GM21529 (cell line): ENCODE data around the gene FOXA3.
"Not testable (repeated sequence)": the region's sequence is repeated elsewhere in the genome, so short reads cannot be mapped to it uniquely, and the experiment has no call there.

Source experiments
- ATAC-seq: cut with Tn5 transposase; IDR thresholded peaks from one replicate; pipeline ENCODE4 v1.9.1; 2021; ENCODE audit not compliant: unreplicated experiment

FOXA3 gene

GRCh38 chr19:45887200-45887710 lies 23.1 kb downstream of the FOXA3 start:
- no peak for ATAC-seq

DNA sequence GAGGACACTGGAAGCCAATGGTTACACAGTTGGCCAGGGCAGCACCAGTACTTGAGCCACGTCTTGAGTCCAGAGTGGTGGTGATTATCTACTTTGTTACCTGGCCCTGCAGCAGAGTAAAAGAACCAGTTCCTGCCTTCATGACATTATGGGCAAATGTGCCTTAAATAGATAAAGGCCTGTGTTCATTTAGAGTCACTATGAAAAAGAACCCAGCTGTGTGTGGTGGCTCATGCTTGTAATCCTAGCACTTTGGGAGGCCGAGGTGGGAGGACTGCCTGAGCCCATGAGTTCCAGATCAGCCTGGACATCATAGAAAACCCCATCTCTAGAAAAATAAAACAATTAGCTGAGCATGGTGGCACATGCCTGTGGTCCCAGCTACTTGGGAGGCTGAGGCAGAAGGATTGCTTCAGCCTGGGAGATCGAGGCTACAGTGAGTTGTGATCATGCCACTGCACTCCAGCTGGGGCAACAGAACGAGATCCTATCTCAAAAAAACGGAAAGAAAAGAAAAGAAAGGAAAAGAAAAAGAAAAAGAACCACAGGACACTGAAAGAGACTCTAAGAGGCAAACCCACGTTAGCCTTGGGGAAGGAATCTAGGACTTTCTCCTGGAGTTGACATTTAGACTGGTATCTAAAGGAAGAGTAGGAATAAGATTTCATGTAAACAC lies 25.2 kb downstream of the FOXA3 start:
- no peak for ATAC-seq

DNA sequence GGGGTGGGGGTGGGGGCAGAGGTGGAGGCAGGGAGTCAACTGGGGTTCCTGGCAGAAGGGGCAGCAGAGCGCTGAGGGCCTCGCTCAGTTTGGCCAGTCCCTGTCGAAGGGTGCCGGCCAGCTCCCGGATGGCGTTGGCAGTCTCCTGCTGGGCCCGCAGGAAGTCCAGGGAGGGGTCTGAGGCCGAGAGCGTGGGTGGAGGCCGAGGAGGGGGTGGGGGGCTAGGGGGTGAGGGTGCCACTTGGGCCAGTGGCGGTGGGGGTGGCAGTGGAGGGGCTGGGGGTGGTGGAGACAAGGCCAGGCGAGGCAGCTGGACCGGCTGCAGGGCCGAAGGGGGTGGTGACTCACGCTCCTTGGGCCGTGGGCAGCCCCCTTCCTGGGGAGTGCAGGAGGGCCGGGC lies 26.8 kb downstream of the FOXA3 start:
- ATAC-seq, result no peak

- no peak for ATAC-seq
These were observed 31.4 kb downstream of the FOXA3 start for GRCh38 chr19:45895519-45895972.

GRCh38 chr19:45895983-45896599 lies 32.0 kb downstream of the FOXA3 start:
- ATAC-seq, result not testable (repeated sequence)

DNA sequence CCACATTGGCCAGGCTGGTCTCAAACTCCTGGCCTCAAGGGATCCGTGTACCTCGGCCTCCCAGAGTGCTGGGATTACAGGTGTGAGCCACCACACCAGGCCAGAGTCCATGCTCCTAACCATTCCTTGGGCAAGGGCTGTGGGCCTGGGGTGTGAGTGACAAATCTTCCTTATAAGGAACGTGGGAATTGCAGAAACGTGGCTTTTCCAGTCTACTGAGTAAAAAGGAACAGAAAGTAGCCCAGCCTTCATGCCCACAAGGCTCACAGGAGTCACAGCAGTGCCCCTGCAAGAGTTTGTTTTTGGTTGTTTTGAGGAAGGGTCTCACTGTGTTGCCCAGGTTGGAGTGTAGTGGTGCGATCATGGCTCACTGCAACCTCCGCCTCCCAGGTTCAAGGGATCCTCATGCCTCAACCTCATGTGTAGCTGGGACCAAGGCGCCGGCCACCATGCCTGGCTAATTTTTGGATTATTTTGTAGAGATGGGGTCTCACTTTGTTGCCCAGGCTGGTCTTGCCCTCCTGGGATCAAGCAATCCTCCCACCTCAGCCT lies 33.2 kb downstream of the FOXA3 start:
- ATAC-seq, result no peak

- ATAC-seq, result no peak
These were observed 35.1 kb downstream of the FOXA3 start for GRCh38 chr19:45899253-45899652.

DNA sequence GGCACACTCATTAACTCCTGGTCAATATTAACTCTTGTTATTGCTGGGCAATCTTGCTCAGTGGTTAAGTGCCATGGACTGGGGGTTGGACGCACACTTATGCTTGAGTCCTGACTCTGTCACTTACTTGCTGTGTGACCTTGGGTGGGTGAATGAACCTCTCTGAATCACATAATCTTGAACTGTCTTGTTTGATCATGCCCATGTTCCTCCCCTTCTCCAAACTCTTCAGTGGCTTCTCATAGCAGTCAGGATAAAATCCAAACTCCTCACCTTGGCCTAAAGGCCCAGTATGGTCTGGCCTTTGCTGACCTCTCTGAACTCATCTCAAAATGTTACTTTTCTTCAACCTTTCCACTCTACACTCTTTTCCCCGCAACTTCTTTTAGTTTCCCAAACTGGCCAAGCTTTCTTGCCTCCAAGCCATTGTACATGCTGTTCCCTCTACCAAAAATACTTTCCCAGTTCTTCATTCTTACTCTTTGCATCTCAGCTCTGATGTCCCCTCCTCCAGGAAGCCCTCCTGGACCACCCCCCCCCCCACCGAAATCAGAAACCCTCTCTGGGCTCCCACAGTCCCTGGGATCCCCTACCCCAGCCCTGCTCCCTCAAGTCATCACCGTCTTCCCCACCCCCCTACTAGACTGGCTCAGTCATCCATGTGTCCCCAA lies 35.9 kb downstream of the FOXA3 start:
- ATAC-seq, result no peak

DNA sequence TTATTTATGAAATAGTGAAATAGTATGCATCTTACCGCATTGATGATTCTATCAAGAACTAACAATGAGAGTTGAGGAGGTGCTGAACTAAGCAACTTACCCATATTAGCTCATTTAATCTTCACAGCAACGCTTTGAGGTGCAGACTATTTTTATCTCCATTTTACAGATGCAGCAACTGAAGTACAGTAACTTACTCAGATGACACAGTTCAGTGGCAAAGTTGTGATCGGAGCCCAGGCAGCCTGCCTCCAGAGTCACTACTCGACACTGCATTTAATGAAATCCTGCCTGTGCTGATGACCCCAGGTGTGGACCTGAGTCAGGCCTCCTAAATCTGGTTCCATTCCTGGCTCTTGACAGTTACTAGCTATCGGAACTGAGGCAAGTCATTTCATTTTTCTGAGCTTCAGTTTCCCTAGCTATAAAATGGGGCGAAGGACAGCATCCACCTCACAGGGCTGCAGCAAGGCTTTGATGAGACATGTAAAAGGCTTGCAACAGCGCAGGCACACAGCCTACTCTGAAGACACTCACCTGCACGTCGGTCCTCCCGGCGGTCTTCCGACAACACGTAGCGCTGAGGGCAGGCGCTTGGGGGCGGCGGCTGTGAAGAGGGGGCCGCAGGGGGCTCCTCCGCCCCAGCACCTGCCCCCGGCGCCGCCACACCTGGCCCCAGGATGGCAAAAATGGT lies 36.8 kb downstream of the FOXA3 start:
- no peak for ATAC-seq

- ATAC-seq, result no peak
These were observed 37.3 kb downstream of the FOXA3 start for GRCh38 chr19:45901432-45901911.

- no peak for ATAC-seq
These were observed 38.0 kb downstream of the FOXA3 start, which contains the start of gene MYPOP for GRCh38 chr19:45901912-45902650. Gene MYPOP (minus strand): TSS chr19:45902613. CDS start chr19:45901773, 840 bp downstream.

GRCh38 chr19:45902651-45903625 lies 38.8 kb downstream of the FOXA3 start:
- ATAC-seq, result peak; percentile 77

- ATAC-seq, result no peak
These were observed 40.9 kb downstream of the FOXA3 start for GRCh38 chr19:45905011-45905410.

DNA sequence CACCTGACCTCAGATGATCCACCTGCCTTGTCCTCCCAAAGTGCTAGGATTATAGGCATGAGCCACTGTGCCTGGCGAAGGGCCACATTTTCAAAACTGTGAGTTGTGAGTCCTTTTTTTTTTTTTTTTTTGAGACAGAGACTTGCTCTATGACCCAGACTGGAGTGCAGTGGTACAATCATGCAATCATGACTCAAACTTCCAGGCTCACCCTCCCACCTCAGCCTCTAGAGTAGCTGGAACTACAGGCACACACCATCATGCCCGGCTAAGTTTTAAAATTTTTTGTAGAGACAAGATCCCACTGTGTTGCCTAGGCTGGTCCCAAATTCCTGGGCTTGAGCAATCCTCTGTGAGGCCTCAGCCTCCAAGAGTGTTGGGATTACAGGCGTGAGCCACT lies 42.1 kb downstream of the FOXA3 start:
- ATAC-seq, result no peak

DNA sequence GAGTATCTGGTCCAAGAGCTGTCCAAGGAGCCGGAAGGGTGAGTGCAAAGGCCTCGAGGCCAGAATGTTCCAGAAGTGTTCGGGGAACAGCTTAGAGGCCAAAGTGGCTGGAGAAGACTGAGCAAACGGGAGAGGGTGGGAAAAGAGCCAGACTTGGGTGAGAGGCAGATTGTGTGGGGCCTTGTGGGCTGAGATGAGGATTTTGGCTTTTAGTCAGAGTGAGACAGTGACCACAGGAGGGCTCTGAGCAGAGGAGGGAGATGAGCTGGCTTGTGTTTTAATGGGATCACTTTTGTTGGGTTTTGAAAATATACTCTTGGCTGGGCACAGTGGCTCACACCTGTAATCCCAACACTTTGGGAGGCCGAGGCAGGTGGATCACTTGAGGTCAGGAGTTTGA lies 44.8 kb downstream of the FOXA3 start:
- no peak for ATAC-seq

- ATAC-seq, result no peak
These were observed 47.2 kb downstream of the FOXA3 start for GRCh38 chr19:45911291-45911690.

- no peak for ATAC-seq
These were observed 50.0 kb downstream of the FOXA3 start, which contains the start of gene NANOS2 for GRCh38 chr19:45913874-45914830. Gene NANOS2 (minus strand): TSS chr19:45914778. CDS start chr19:45914693, 85 bp downstream.
